Kidney (tissue), 14 donors: ENCODE data around the gene TLX3. TPM values are rescaled to one million over a fixed set of nuclear protein-coding genes. Genes with fewer than 3 reads are reported as not detected.
"Not testable (repeated sequence)": the region's sequence is repeated elsewhere in the genome, so short reads cannot be mapped to it uniquely, and the experiment has no call there.

Experiments
- DNase-seq, 5 donors: peaks; one replicate each; pipeline ENCODE4 v3.0.0-alpha.2; 2013 to 2020
- FAIRE-seq: peaks from 2 replicates; lab custom pipeline; 2012; peaks lifted over from hg19 to GRCh38; lab: Jason Lieb, UNC
- H3K27ac ChIP-seq, 2 donors: one replicate each; pipeline ENCODE4 v1.7.0; 2013; ENCODE audit warnings: low read depth in 2 of 2, low read length in 2 of 2, inconsistent platforms in 1 of 2
- H3K27me3 ChIP-seq: one replicate; pipeline ENCODE4 v1.7.1; 2013; ENCODE audit warnings: low read length, inconsistent platforms; ENCODE audit not compliant: control insufficient read depth, insufficient read depth
- H3K36me3 ChIP-seq, 3 donors: one replicate each; pipeline versions ENCODE4 v1.7.0 to v1.7.1; 2013; ENCODE audit warnings: low read length in 3 of 3, control low read depth in 1 of 3, inconsistent platforms in 1 of 3; ENCODE audit not compliant: insufficient read depth in 3 of 3, control insufficient read depth in 2 of 3
- H3K4me1 ChIP-seq, 3 donors: one replicate each; pipeline versions ENCODE4 v1.7.0 to v1.7.1; 2013; ENCODE audit warnings: low read length in 3 of 3, inconsistent platforms in 1 of 3, low read depth in 1 of 3; ENCODE audit not compliant: control insufficient read depth in 2 of 3, insufficient read depth in 2 of 3
- H3K4me3 ChIP-seq, 3 donors: one replicate each; pipeline versions ENCODE4 v1.7.0 to v1.8.1; 2013; ENCODE audit warnings: low read length in 3 of 3, control low read depth in 1 of 3, inconsistent platforms in 1 of 3
- H3K9ac ChIP-seq, 3 donors: one replicate each; pipeline versions ENCODE4 v1.7.0 to v1.7.1; 2013; ENCODE audit warnings: low read length in 3 of 3, control low read depth in 1 of 3, inconsistent platforms in 1 of 3
- H3K9me3 ChIP-seq, 3 donors: one replicate each; pipeline versions ENCODE4 v1.7.0 to v1.7.1; 2013; ENCODE audit warnings: low read length in 3 of 3, control low read depth in 1 of 3, inconsistent platforms in 1 of 3; ENCODE audit not compliant: control insufficient read depth in 2 of 3, insufficient read depth in 1 of 3
- CTCF ChIP-seq: IDR thresholded peaks from 3 replicates; pipeline ENCODE4 v1.5.1; 2012; ENCODE audit warnings: mild to moderate bottlenecking, moderate library complexity, borderline replicate concordance; ENCODE audit not compliant: insufficient read depth; ENCODE audit errors: extremely low read depth
- intact Hi-C: fragments of 100-400 bp; cut with DNase I; formaldehyde crosslinking; loops from one replicate; pipeline ENCODE4 v1.11.1; 2022
- polyA plus RNA-seq: library from polyadenylated mRNA; stranded (reverse); fragments of 350-450 nt; fragmentation: Illumina TruSeq; extraction: RNeasy Lipid Tissue Mini Kit (QIAGEN cat#74804); gene quantifications from one replicate; pipeline ENCODE4 v1.2.3, GENCODE V29; 2014; ENCODE audit warnings: low read depth, low replicate concordance; ENCODE audit not compliant: insufficient read depth
- total RNA-seq: library from RNA; stranded (reverse); fragmentation: NEBNext Ultra II Directional; extraction: Animal tissue kit (Norgen Biotek cat#: 25700); gene quantifications from one replicate; pipeline ENCODE4 v1.2.1, GENCODE V29; 2021
- donor health status: control.
- donor health status: control.
- donor health status: control.
- donor health status: control.
- donor health status: control.
- donor health status: DM: yes; HTN: yes; CAD: no.
- donor health status: Normal renal cell carcinoma (clear cell type).

Gene TLX3
- total and polyA plus RNA-seq, 2 donors from 2014 or later = not detected

DNA sequence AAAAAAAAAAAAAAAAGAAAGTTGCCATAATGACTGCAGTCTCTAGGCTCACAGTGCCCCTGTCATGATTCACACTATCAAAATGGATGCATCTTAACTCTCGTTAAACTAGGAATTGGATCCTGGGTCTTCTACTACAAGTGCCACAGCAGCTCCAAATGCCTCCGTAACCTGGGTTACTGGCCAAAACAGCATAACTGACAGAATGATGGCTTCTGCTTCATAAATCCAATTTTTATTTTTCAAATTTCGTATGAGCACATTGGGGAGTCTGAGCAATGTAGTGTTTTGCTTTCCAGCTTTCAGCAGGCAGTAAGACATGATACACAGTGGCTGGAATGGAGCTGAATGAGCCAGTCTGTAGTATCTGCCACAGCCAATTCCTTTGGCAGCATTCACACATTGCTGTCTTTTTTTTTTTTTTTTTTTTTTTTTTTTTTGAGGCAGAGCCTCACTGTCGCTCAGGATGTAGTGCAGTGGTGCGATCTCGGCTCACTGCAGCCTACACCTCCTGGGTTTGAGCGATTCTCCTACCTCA, 42.6 kb downstream of the TLX3 start:
- no peak for TF ChIP-seq CTCF
- H3K27me3 ChIP-seq = no peaks in the 10 kb centered on the region
- no peak overlapping the region for H3K4me3 ChIP-seq
- intact Hi-C loops = no loop called here
- FAIRE-seq = no peak
- H3K9me3 ChIP-seq = no peaks in the 10 kb centered on the region
- no peak overlapping the region for H3K9ac ChIP-seq
- no peaks in the 10 kb centered on the region for H3K36me3 ChIP-seq
- DNase-seq = peak in 1 of 5 donors; percentile 9
- no peak overlapping the region for H3K27ac ChIP-seq
- H3K4me1 ChIP-seq = no peaks in the 10 kb centered on the region

GRCh38 chr5:171355302-171355724, 46.3 kb downstream of the TLX3 start:
- Histone ChIP-seq H3K4me3 (no peak overlapping the region), H3K36me3 (no peaks in the 10 kb centered on the region), H3K9me3 (no peaks in the 10 kb centered on the region), H3K27me3 (no peaks in the 10 kb centered on the region), H3K27ac (no peak overlapping the region), H3K9ac (no peak overlapping the region), H3K4me1 (no peaks in the 10 kb centered on the region)
- no peak for FAIRE-seq
- intact Hi-C loops = no loop called here
- no peak for TF ChIP-seq CTCF
- DNase-seq = peak in 1 of 5 donors; percentile 1

DNA sequence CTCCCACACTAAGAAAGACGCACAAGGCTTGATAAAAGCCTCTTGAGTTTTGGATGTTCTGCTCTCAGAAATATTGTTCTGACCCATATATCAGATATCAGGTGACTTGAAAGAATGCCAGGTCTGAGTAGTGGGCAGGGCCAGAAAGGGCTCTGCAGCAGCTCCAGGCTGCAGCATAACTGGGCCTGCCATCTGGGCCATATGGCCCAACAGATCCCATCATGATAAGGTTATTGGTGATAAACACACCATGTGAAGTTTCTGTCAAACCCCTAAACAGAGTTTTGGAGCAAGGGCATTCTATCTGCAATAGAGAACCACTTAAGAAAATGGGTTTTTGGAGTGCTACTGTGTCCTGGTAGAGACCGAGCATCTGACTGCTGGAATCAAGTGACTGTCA, 48.8 kb downstream of the TLX3 start:
- H3K4me1 ChIP-seq = no peaks in the 10 kb centered on the region
- no peak overlapping the region for H3K9ac ChIP-seq
- H3K36me3 ChIP-seq = no peaks in the 10 kb centered on the region
- peak in 1 of 5 donors; percentile 2 for DNase-seq
- no peaks in the 10 kb centered on the region for H3K27me3 ChIP-seq
- no peaks in the 10 kb centered on the region for H3K9me3 ChIP-seq
- H3K4me3 ChIP-seq = no peak overlapping the region
- no peak for TF ChIP-seq CTCF
- intact Hi-C loops = no loop called here
- no peak for FAIRE-seq
- H3K27ac ChIP-seq = no peak overlapping the region

- FAIRE-seq, H3K27ac ChIP-seq, intact Hi-C loops, H3K36me3 ChIP-seq, H3K9me3 ChIP-seq, H3K4me3 ChIP-seq, H3K4me1 ChIP-seq, H3K9ac ChIP-seq, H3K27me3 ChIP-seq: not testable (repeated sequence)
- peak in 1 of 5 donors; percentile 7 for DNase-seq
Measured at GRCh38 chr5:171361151-171361550, 52.1 kb downstream of the TLX3 start.

Other genes starting within 250 kb of the TLX3 start
- 612 TPM for gene NPM1, start 78.6 kb downstream of the TLX3 start, total RNA-seq
- 611 TPM for gene NPM1, start 78.6 kb downstream of the TLX3 start, polyA plus RNA-seq
- 1.8 TPM for gene FGF18, start 110.4 kb downstream of the TLX3 start, total RNA-seq
- 0.39 TPM for gene FGF18, start 110.4 kb downstream of the TLX3 start, polyA plus RNA-seq